ENCODE measurements around the gene ACTR3C. TPM values are rescaled to one million over a fixed set of nuclear protein-coding genes. Genes with fewer than 3 reads are reported as not detected.
"Not testable (repeated sequence)": the region's sequence is repeated elsewhere in the genome, so short reads cannot be mapped to it uniquely, and the experiment has no call there.

Gene ACTR3C
- total RNA-seq, 1 experiment from 2014 or later = 3.6 TPM

- not testable (repeated sequence) for H3K27ac Mint-ChIP-seq (ENCODE audit: low read depth, unreplicated experiment)
Observed at GRCh38 chr7:150245208-150245607, 78.1 kb downstream of the ACTR3C start.

GRCh38 chr7:150242935-150243334 is 80.4 kb downstream of the ACTR3C start:
- H3K36me3 Mint-ChIP-seq (ENCODE audit: insufficient read depth, unreplicated experiment); DNase-seq (ENCODE audit: unreplicated experiment); H3K27ac Mint-ChIP-seq (ENCODE audit: low read depth, unreplicated experiment); intact Hi-C loops (cut with micrococcal nuclease); POLR2A ChIA-PET; H3K9me3 Mint-ChIP-seq (ENCODE audit: unreplicated experiment); CTCF ChIA-PET; H3K4me3 Mint-ChIP-seq (ENCODE audit: unreplicated experiment); BruUV-seq (replicated peaks); H3K4me1 Mint-ChIP-seq (ENCODE audit: insufficient read depth, unreplicated experiment); H3K27me3 Mint-ChIP-seq (ENCODE audit: insufficient read depth, unreplicated experiment): not testable (repeated sequence)

More at GRCh38 chr7:150245208-150245607, 78.1 kb downstream of the ACTR3C start:
- BruUV-seq (replicated peaks); H3K9me3 Mint-ChIP-seq (ENCODE audit: unreplicated experiment); H3K4me1 Mint-ChIP-seq (ENCODE audit: insufficient read depth, unreplicated experiment); H3K36me3 Mint-ChIP-seq (ENCODE audit: insufficient read depth, unreplicated experiment); intact Hi-C loops (cut with micrococcal nuclease); H3K27me3 Mint-ChIP-seq (ENCODE audit: insufficient read depth, unreplicated experiment); DNase-seq (ENCODE audit: unreplicated experiment); POLR2A ChIA-PET; H3K4me3 Mint-ChIP-seq (ENCODE audit: unreplicated experiment); CTCF ChIA-PET: not testable (repeated sequence)

- CTCF ChIA-PET; H3K4me1 Mint-ChIP-seq (ENCODE audit: insufficient read depth, unreplicated experiment); intact Hi-C loops (cut with micrococcal nuclease); POLR2A ChIA-PET; BruUV-seq (replicated peaks); H3K4me3 Mint-ChIP-seq (ENCODE audit: unreplicated experiment); H3K27me3 Mint-ChIP-seq (ENCODE audit: insufficient read depth, unreplicated experiment); H3K36me3 Mint-ChIP-seq (ENCODE audit: insufficient read depth, unreplicated experiment); H3K27ac Mint-ChIP-seq (ENCODE audit: low read depth, unreplicated experiment); H3K9me3 Mint-ChIP-seq (ENCODE audit: unreplicated experiment); DNase-seq (ENCODE audit: unreplicated experiment): not testable (repeated sequence)
Observed at GRCh38 chr7:150225444-150225843, 97.9 kb downstream of the ACTR3C start.

GRCh38 chr7:150222083-150222972 is 101.0 kb downstream of the ACTR3C start:
- H3K9me3 Mint-ChIP-seq (ENCODE audit: unreplicated experiment); H3K36me3 Mint-ChIP-seq (ENCODE audit: insufficient read depth, unreplicated experiment); H3K4me1 Mint-ChIP-seq (ENCODE audit: insufficient read depth, unreplicated experiment); H3K27me3 Mint-ChIP-seq (ENCODE audit: insufficient read depth, unreplicated experiment); BruUV-seq (replicated peaks); intact Hi-C loops (cut with micrococcal nuclease); POLR2A ChIA-PET; H3K4me3 Mint-ChIP-seq (ENCODE audit: unreplicated experiment); DNase-seq (ENCODE audit: unreplicated experiment); H3K27ac Mint-ChIP-seq (ENCODE audit: low read depth, unreplicated experiment): not testable (repeated sequence)
- CTCF ChIA-PET = interaction anchor here (0.6 kb wide), 1 partner anchor 23 kb away, joined by 4 read pairs; no protein-coding TSS in a partner anchor

GRCh38 chr7:150220673-150221181 is 102.6 kb downstream of the ACTR3C start:
- BruUV-seq (replicated peaks); H3K36me3 Mint-ChIP-seq (ENCODE audit: insufficient read depth, unreplicated experiment); DNase-seq (ENCODE audit: unreplicated experiment); H3K9me3 Mint-ChIP-seq (ENCODE audit: unreplicated experiment); intact Hi-C loops (cut with micrococcal nuclease); H3K4me3 Mint-ChIP-seq (ENCODE audit: unreplicated experiment); POLR2A ChIA-PET; H3K27ac Mint-ChIP-seq (ENCODE audit: low read depth, unreplicated experiment); H3K27me3 Mint-ChIP-seq (ENCODE audit: insufficient read depth, unreplicated experiment); H3K4me1 Mint-ChIP-seq (ENCODE audit: insufficient read depth, unreplicated experiment): not testable (repeated sequence)
- CTCF ChIA-PET = interaction anchor here (0.6 kb wide), 1 partner anchor 453 kb away, joined by 3 read pairs; no protein-coding TSS in a partner anchor

- POLR2A ChIA-PET; intact Hi-C loops (cut with micrococcal nuclease); DNase-seq (ENCODE audit: unreplicated experiment): not testable (repeated sequence)
Observed at GRCh38 chr7:150219941-150220658, 103.2 kb downstream of the ACTR3C start.

GRCh38 chr7:150206848-150207247 is 116.5 kb downstream of the ACTR3C start:
- H3K4me3 Mint-ChIP-seq (ENCODE audit: unreplicated experiment); H3K4me1 Mint-ChIP-seq (ENCODE audit: insufficient read depth, unreplicated experiment); H3K36me3 Mint-ChIP-seq (ENCODE audit: insufficient read depth, unreplicated experiment); H3K27ac Mint-ChIP-seq (ENCODE audit: low read depth, unreplicated experiment); intact Hi-C loops (cut with micrococcal nuclease); POLR2A ChIA-PET; BruUV-seq (replicated peaks); H3K9me3 Mint-ChIP-seq (ENCODE audit: unreplicated experiment); H3K27me3 Mint-ChIP-seq (ENCODE audit: insufficient read depth, unreplicated experiment); CTCF ChIA-PET; DNase-seq (ENCODE audit: unreplicated experiment): not testable (repeated sequence)

More at GRCh38 chr7:150219941-150220658, 103.2 kb downstream of the ACTR3C start:
- H3K4me3 Mint-ChIP-seq (ENCODE audit: unreplicated experiment); H3K9me3 Mint-ChIP-seq (ENCODE audit: unreplicated experiment); H3K4me1 Mint-ChIP-seq (ENCODE audit: insufficient read depth, unreplicated experiment); BruUV-seq (replicated peaks); H3K27me3 Mint-ChIP-seq (ENCODE audit: insufficient read depth, unreplicated experiment); H3K36me3 Mint-ChIP-seq (ENCODE audit: insufficient read depth, unreplicated experiment); H3K27ac Mint-ChIP-seq (ENCODE audit: low read depth, unreplicated experiment); CTCF ChIA-PET: not testable (repeated sequence)

GRCh38 chr7:150205866-150206265 is 117.5 kb downstream of the ACTR3C start:
- intact Hi-C loops (cut with micrococcal nuclease); H3K9me3 Mint-ChIP-seq (ENCODE audit: unreplicated experiment): not testable (repeated sequence)

GRCh38 chr7:150204577-150204976 is 118.8 kb downstream of the ACTR3C start:
- CTCF ChIA-PET; POLR2A ChIA-PET; H3K9me3 Mint-ChIP-seq (ENCODE audit: unreplicated experiment); H3K4me3 Mint-ChIP-seq (ENCODE audit: unreplicated experiment); intact Hi-C loops (cut with micrococcal nuclease); H3K27ac Mint-ChIP-seq (ENCODE audit: low read depth, unreplicated experiment); H3K4me1 Mint-ChIP-seq (ENCODE audit: insufficient read depth, unreplicated experiment); H3K36me3 Mint-ChIP-seq (ENCODE audit: insufficient read depth, unreplicated experiment); H3K27me3 Mint-ChIP-seq (ENCODE audit: insufficient read depth, unreplicated experiment); DNase-seq (ENCODE audit: unreplicated experiment); BruUV-seq (replicated peaks): not testable (repeated sequence)

More at GRCh38 chr7:150205866-150206265, 117.5 kb downstream of the ACTR3C start:
- BruUV-seq (replicated peaks); H3K27ac Mint-ChIP-seq (ENCODE audit: low read depth, unreplicated experiment); H3K36me3 Mint-ChIP-seq (ENCODE audit: insufficient read depth, unreplicated experiment); H3K27me3 Mint-ChIP-seq (ENCODE audit: insufficient read depth, unreplicated experiment); H3K4me1 Mint-ChIP-seq (ENCODE audit: insufficient read depth, unreplicated experiment); DNase-seq (ENCODE audit: unreplicated experiment); CTCF ChIA-PET; H3K4me3 Mint-ChIP-seq (ENCODE audit: unreplicated experiment); POLR2A ChIA-PET: not testable (repeated sequence)

All from MCF 10A (cell line).